Measurements from ENCODE around the gene MAP1A.

Gene MAP1A

GRCh38 chr15:43509660-43510199 lies 7.7 kb upstream of the MAP1A start:
- DNase-seq (ENCODE audit: extremely low spot score): no peak
- ChIA-PET CTCF (interaction anchor here (1.2 to 4.8 kb wide), 5 partner anchors 9 to 133 kb away, joined by 3 to 11 read pairs (median 8); partner anchors contain the start of gene TP53BP1), POLR2A (no interaction called here)
- no peak for TF ChIP-seq CTCF (IDR thresholded peaks at IDR 0.05; ENCODE audit: control extremely low read depth, extremely low read depth, low read depth, missing control alignments)

- DNase-seq (ENCODE audit: extremely low spot score): peak; percentile 98
- CTCF ChIA-PET: interaction anchor here (0.9 to 4.8 kb wide), 8 partner anchors 9 to 134 kb away, joined by 3 to 11 read pairs (median 5); partner anchors contain the start of gene TP53BP1
- no peak for TF ChIP-seq CTCF (IDR thresholded peaks at IDR 0.05; ENCODE audit: control extremely low read depth, extremely low read depth, low read depth, missing control alignments)
- POLR2A ChIA-PET: interaction anchor here (0.8 kb wide), 1 partner anchor 69 kb away, joined by 3 read pairs; no protein-coding TSS in a partner anchor
Measured at GRCh38 chr15:43510200-43511011, 7.0 kb upstream of the MAP1A start.

- TF ChIP-seq CTCF (IDR thresholded peaks at IDR 0.05; ENCODE audit: control extremely low read depth, extremely low read depth, low read depth, missing control alignments): peak; percentile 22
- DNase-seq (ENCODE audit: extremely low spot score): no peak
- POLR2A ChIA-PET: interaction anchor here (0.8 kb wide), 1 partner anchor 70 kb away, joined by 3 read pairs; no protein-coding TSS in a partner anchor
- CTCF ChIA-PET: interaction anchor here (0.9 to 5.2 kb wide), 10 partner anchors 9 to 140 kb away, joined by 3 to 41 read pairs (median 5); partner anchors contain the start of genes TP53BP1, TUBGCP4 and ZSCAN29
Measured at GRCh38 chr15:43511012-43511885, 6.2 kb upstream of the MAP1A start.

GRCh38 chr15:43513550-43513949 lies 3.9 kb upstream of the MAP1A start:
- TF ChIP-seq CTCF (IDR thresholded peaks at IDR 0.05; ENCODE audit: control extremely low read depth, extremely low read depth, low read depth, missing control alignments): no peak
- ChIA-PET POLR2A (no interaction called here), CTCF (interaction anchor here (0.7 to 5.2 kb wide), 19 partner anchors 8 to 145 kb away, joined by 3 to 41 read pairs (median 7); no protein-coding TSS in a partner anchor)
- DNase-seq (ENCODE audit: extremely low spot score): no peak

GRCh38 chr15:43514241-43515057 lies 3.0 kb upstream of the MAP1A start:
- CTCF ChIA-PET: interaction anchor here (0.7 to 5.2 kb wide), 30 partner anchors 9 to 160 kb away, joined by 3 to 41 read pairs (median 4); partner anchors contain the start of genes TP53BP1, TUBGCP4 and ZSCAN29
- no peak for DNase-seq (ENCODE audit: extremely low spot score)
- POLR2A ChIA-PET: interaction anchor here (0.6 kb wide), 1 partner anchor 209 kb away, joined by 4 read pairs; no protein-coding TSS in a partner anchor
- TF ChIP-seq CTCF (IDR thresholded peaks at IDR 0.05; ENCODE audit: control extremely low read depth, extremely low read depth, low read depth, missing control alignments): peak; percentile 52

All from GM10248 (cell line).